GM19372 (cell line): ENCODE results near the gene FTCD.

ENCODE experiments used
- ATAC-seq: cut with Tn5 transposase; IDR thresholded peaks from one replicate; pipeline ENCODE4 v1.9.1; 2021; ENCODE audit warnings: mild to moderate bottlenecking, low read depth, moderate library complexity; ENCODE audit not compliant: unreplicated experiment

FTCD gene

GRCh38 chr21:46095814-46096595 lies 59.4 kb downstream of the FTCD start:
- ATAC-seq = no peak

- no peak for ATAC-seq
Observed at GRCh38 chr21:46095083-46095719, 60.2 kb downstream of the FTCD start.

GRCh38 chr21:46094401-46095082 lies 60.8 kb downstream of the FTCD start:
- no peak for ATAC-seq

- no peak for ATAC-seq
Observed at GRCh38 chr21:46093668-46094400, 61.5 kb downstream of the FTCD start.

GRCh38 chr21:46092811-46093667 lies 62.3 kb downstream of the FTCD start:
- no peak for ATAC-seq

GRCh38 chr21:46092026-46092764 lies 63.2 kb downstream of the FTCD start:
- ATAC-seq = no peak

GRCh38 chr21:46091631-46092025 lies 63.8 kb downstream of the FTCD start:
- no peak for ATAC-seq

- ATAC-seq = no peak
Observed at GRCh38 chr21:46091118-46091517, 64.3 kb downstream of the FTCD start.

- no peak for ATAC-seq
Observed at GRCh38 chr21:46089285-46089684, 66.1 kb downstream of the FTCD start.

GRCh38 chr21:46088189-46088588 lies 67.2 kb downstream of the FTCD start:
- ATAC-seq = no peak

- ATAC-seq = no peak
Observed at GRCh38 chr21:46087641-46088040, 67.7 kb downstream of the FTCD start.
